Endometrial microvascular endothelial cells (primary cell): ENCODE data around the gene RNF213. TPM values are rescaled to one million over a fixed set of nuclear protein-coding genes. Genes with fewer than 3 reads are reported as not detected.
"Not testable (repeated sequence)": the region's sequence is repeated elsewhere in the genome, so short reads cannot be mapped to it uniquely, and the experiment has no call there.

Source experiments
- in situ Hi-C: cut with HindIII; loops from 2 replicates; pipeline ENCODE4 v1.10.0; 2017; ENCODE audit warnings: low sequenced_read_pairs, low pct_unique_long_range_greater_than_20kb; ENCODE audit errors: inconsistent ontology term
- total RNA-seq: library from RNA; depleted of rRNA; stranded (reverse); fragments of >200 nt; gene quantifications from one replicate; pipeline ENCODE4 v1.2.3, GENCODE V29; 2015; ENCODE audit errors: inconsistent ontology term

Gene RNF213
- total RNA-seq, 1 donor from 2014 or later = 80.8 TPM

DNA sequence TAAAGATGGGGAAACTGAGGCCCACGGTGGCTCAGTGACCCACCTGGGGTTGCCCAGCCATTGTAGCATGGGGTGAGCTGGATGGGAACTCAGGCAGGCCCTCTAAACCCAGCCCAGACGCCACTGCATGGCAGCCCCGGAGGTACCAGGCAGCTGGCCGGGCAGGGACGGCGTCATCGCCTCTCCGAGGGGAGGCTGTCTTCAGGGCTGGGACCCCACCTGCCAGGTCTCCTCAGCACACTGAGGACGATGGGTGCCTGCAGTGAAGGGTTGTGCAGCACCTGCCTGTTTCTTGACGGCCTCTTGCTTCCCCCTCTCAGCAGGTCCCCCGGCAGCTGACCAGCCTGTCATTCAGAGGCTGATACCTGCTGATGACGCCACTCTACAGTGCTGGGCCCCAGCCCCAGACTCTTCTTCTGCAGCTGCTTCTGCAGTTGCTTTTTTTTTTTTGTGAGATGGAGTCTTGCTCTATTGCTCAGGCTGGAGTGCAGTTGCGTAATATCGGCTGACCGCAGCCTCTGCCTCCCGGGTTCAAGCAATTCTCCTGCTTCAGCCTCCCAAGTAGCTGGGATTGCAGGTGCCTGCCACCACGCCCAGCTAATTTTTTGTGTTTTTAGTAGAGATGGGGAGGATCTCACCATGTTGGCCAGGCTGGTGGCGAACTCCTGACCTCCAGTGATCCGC lies 24.7 kb downstream of the RNF213 start:
- in situ Hi-C loops = no loop called here

DNA sequence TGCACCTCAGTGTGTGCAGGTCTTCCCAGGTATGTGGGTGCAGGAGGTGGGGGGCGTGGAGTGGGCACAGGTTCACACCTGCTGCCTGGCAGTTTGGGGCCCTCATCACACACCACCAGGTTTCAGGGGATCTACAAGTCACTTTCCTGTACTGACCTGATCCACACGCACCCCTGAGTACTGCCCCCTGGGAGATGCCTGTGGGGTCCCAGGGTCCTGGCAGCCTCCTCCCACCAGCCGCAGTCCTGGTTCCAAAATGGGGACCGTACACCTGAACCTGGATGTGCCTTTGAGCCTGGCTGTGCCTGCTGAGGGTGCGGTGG lies 25.9 kb downstream of the RNF213 start:
- in situ Hi-C loops = no loop called here

DNA sequence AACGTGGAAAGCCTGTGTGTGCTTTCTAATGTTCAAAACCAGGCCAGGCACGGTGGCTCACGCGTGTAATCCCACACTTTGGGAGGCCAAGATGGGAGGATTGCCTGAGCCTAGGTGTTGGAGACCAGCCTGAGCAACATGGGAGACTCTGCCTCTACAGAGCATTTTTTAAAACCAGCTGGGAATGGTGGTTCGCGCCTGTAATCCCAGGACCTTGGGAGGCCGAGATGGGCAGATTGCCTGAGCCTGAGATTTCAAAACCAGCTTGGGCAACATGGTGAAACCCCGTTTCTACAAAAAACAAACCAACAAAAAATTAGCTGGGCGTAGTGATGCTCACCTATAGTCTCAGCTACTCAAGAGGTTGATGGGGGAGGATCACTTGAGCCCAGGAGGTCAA lies 26.4 kb downstream of the RNF213 start:
- in situ Hi-C loops = no loop called here

DNA sequence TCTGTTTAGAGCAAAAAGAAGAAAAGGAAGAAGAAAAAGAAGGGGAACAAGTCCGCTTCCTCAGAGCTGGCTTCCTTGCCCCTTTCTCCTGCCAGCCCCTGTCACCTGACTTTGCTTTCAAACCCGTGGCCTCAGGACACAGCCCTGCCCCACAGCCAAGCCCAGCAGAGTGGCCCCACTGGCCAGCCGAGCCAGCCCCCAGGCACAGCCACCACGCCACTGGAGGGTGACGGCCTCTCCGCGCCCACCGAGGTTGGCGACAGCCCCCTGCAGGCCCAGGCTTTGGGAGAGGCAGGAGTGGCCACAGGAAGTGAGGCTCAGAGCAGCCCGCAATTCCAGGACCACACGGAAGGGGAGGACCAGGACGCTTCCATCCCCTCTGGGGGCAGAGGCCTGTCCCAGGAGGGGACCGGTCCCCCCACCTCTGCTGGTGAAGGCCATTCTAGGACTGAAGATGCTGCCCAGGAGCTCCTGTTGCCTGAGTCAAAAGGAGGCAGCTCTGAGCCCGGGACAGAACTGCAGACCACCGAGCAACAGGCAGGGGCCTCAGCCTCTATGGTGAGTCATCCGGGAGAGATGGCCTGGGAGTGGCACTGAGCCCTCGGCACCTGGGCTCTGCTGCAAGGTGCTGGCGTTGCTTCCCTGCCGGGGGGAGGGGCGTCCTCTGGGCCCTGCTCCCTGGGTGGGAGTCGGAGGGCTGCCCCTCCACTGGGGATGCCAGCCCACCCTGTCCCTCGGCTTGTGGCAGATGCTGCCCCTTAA lies 27.3 kb downstream of the RNF213 start:
- in situ Hi-C loops = no loop called here

DNA sequence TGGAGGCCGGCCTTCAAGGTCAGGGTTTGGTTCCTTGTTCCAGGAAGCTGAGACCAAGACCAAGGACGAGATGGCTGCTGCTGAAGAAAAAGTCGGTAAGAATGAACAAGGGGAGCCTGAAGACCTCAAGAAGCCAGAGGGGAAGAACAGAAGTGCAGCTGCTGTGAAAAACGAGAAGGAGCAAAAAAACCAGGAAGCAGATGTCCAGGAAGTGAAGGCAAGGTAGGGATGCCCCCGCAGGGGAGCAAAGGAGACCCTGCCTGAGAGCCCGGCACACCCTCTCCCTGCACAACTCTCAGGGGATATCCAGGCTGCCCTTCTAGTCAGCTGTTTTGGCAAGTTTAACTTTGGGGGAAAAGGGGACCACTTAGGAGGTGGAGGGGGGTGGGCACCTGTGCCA lies 29.0 kb downstream of the RNF213 start:
- in situ Hi-C loops = no loop called here

DNA sequence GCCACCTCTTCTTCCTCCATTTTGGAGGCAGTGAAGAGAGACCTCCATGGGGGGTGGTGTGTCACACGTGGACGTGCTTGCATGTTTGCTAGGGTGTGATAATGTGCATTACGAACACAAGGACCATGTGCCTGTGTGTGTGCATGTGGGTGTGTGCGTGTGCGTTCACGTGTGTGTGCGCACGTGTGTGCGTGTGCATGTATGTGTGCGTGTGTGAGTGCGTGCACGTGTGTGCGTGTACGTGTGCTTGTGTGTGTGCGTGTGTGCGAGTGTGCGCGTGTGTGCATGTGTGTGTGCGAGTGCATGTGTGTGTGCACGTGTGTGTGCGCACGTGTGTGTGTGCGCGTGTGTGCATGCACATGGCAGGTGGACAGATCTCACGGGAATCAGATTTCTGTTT lies 29.5 kb downstream of the RNF213 start:
- in situ Hi-C loops = no loop called here

DNA sequence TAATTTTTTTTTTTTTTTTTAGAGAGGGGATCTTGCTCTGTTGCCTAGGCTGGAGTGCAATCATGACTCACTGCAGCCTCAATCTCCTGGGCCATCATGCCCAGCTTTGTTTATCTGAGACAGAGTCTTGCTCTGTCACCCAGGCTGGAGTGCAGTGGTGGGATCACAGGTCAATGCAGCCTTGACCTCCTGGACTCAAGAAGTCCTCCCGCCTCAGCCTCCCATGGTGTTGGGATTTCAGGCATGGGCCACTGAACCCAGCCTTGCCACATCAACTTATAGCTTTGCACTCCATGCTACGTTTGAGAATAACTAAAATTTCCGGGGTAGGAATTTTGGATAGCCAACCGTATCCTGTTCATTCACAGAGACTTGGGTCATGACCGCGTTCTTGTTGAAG lies 30.6 kb downstream of the RNF213 start:
- in situ Hi-C loops = no loop called here

DNA sequence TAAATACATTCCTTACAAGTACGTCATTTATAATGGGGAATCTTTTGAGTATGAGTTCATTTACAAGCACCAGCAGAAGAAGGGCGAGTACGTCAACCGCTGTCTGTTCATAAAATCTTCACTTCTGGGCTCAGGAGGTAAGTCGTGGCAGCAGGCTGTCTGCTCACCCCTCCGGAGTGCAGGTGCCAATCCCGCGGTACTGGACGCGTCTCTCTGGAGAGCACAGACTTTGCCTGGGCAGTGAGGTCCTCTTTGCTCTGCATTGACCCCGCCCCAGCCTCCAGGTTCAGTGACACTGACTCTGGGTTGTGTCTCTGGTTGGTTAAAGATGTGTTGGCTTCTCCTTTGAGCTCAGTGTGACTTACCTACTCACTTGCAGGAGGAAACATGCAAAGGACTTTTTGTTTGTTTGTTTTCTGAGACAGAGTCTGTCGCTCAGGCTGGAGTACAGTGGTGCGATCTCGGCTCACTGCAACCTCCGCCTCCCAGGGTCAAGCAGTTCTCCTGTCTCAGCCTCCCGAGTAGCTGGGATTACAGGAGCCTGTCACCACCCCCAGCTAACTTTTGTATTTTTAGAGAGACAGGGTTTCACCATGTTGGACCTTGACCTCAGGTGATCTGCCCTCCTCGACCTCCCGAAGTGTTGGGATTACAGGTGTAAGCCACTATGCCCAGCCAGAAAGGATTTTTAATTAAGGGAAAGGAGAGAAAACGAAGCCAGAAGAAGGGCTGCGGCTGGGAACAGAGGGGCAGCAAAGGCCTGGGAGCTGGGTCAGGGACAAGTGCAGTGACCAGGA lies 31.2 kb downstream of the RNF213 start:
- in situ Hi-C loops = no loop called here

DNA sequence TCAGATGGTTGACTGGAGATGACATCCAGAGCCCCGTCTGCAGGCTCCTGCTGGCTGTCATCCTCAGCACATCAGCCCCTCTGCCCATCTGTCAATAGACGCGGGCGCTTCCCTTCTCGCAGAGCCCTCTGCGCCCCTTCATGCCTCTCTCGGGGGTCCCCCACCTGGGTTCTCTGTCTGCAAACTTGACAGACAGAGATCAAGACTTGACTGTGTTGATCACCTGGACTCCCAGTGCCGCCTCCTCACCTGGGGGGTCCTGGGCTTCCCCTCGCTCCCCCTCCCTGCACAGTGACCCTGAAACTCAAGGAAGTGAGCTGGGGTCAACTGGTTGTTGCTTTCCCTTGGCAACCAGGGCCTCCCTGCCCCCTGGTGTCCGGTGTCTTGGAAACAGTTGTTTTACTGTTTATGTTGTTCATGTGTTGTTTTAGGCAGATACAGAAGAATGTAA lies 31.9 kb downstream of the RNF213 start:
- in situ Hi-C loops = no loop called here

DNA sequence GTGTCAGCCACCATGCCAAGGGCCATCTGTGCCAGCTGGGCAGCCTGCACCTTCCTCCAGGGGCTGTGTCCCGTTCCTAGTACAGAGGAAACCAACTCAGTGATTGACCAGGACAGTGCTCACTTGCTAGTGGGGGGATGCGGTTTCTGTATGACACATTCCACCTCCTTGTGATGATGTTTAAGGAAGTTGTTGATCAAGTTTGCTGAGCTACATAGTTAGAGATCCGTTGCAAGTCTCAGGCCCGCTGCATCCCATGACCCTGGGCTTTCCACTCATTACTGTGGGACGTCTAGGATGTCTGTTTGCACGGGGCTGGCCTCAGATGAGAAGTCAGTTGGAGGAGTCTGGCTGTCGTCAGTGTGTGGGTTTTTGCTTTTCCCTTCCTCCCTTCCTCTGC lies 33.6 kb downstream of the RNF213 start:
- in situ Hi-C loops = no loop called here

DNA sequence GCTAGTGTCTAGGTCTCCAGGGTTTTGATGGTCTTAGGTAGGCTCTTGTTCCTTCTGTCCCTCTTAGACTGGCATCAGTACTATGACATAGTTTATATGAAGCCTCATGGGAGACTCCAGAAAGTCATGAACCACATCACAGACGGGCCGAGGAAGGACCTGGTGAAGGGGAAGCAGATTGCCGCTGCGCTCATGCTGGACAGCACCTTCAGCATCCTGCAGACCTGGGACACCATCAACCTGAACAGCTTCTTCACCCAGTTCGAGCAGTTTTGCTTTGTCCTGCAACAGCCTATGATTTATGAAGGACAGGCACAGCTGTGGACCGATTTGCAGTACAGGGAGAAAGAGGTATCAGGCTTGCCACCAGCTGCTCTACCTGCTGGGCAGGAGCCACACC lies 34.0 kb downstream of the RNF213 start:
- in situ Hi-C loops = no loop called here

DNA sequence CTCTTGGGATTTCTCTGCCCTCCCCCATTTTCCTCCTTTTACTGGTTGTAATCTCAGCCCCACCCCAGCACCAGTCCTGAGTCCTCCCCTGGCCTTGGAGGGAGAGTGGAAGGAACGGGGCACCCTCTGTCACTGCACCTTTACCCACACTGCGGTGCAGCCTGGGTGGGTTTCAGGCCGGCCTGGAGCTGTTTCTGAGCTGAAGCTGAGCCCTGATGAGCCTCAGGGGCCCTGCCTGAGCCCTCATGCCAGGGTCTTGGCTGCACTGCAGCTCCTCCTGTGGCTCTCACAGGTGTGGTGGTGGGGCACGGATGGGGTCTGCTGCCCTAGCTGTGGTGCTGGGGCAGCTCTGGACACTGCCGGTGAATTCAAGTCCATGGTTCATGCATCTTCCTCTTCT lies 34.5 kb downstream of the RNF213 start:
- in situ Hi-C loops = no loop called here

DNA sequence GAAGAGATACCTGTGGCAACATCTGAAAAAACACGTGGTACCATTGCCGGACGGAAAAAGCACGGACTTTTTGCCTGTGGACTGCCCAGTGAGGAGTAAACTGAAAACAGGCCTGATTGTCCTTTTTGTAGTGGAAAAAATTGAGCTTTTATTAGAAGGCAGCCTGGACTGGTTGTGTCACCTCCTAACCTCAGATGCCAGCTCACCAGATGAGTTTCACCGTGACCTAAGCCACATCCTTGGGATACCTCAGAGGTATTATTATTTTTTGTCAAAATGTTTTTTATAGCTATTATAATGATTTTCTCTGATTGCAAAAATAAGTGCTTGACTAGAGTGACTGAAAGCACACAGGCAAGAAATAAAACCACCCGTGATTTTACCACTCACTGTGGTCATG lies 34.9 kb downstream of the RNF213 start:
- in situ Hi-C loops = no loop called here

DNA sequence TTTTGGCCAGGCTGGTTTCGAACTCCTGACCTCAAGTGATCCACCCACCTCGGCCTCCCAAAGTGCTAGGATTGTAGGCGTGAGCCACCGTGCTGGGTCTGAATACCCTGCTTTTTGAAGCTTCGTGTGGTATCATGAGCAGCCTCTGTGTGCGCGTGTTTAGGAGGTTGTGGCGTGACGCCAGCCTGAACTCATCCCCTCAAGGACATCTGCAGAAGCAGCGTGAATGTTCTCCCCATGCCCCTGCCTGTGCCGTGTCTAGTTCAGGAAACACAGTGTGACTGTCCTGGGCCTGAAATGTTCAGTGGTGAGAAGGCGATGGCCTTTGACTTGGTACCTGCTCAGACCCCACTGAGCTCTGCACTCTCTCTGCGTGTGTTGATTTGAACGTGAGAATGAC lies 35.6 kb downstream of the RNF213 start:
- in situ Hi-C loops = no loop called here

DNA sequence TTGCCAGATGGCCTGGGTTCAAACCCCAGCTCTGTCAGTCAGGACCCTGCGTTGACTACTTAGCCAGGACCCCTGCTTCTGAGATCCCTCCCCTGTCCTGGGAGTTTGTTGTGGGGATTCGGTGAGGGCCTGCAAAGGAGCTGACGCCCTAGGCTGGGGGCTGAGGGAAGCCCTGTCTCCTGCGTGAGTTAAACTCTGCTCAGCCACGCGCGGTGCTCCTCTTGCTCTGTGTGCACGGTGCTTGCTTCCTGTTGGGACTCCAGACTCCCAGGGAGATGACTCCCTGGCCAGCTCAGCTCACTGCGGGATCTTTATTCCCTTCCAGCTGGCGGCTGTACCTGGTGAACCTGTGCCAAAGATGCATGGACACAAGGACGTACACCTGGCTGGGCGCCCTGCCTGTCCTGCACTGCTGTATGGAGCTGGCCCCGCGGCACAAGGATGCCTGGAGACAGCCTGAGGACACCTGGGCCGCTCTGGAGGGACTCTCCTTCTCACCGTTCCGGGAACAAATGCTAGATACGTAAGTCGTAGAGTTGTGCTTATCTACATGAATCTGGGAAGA lies 37.4 kb downstream of the RNF213 start:
- in situ Hi-C loops = no loop called here

DNA sequence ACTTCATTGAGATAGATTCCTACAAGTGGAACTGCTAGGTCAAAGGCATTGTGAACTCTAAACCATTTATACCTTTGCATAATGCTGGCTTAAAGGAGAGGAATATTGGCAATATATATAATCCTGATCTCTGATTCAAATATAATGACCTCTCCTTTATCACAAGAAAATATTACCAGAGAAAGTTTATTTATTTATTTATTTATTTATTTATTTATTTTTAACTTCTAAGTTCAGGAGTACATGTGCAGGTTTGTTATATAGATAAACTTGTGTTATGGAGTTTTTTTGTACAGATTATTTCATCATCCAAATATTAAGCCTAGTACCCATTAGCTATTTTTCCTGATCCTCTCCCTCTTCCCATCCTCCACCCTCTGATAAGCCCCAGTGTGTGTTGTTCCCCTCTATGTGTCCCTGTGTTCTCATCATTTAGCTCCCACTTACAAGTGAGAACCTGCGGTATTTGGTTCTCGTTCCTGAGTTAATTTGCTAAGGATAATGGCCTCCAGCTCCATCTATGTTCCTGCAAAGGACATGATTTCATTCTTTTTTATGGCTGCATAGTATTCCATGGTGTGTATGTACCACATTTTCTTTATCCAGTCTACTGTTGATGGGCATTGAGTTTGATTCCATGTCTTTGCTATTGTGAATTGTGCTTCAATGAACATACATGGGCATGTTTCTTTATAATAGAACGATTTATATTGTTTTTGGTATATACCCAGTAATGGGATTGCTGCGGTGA lies 38.9 kb downstream of the RNF213 start:
- in situ Hi-C loops = not testable (repeated sequence)

DNA sequence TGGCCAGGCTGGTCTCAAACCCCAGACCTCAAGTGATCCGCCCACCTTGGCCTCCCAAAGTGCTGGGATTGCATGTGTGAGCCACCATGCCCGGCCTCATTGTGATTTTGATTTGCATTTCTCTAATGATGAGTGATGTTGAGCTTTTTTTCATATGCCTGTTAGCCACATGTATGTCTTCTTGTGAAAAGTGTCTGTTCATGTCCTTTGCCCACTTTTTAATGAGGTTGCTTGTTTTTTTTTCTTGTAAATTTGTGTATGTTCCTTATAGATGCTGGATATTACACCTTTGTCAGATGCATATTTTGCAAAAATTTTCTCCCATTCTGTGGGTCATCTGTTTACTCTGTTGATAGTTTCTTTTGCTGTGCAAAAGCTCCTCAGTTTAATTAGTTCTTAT lies 40.1 kb downstream of the RNF213 start:
- in situ Hi-C loops = not testable (repeated sequence)

DNA sequence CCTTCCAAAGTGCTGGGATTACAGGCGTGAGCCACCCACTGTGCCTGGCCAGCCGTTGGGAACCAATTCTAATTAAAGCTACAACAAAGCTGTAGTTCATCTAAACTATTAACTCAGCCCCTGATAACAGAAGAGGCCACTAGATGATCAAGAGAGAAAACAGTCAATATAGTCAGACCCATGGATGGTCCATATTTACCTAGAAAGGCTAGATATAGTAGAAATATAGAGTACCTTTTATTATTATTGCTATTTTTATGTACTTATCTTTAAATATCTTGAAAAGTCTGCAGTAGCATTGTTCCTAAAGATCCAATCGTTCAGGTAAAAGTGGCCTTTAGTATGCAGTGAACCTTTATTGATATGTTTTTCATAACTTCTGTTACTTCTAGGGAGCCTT lies 43.2 kb downstream of the RNF213 start:
- in situ Hi-C loops = no loop called here
